ENCODE results near the gene NSMCE1.
A peak's percentile ranks its signal among the peaks of the same experiment; 100 is the strongest.
"Not testable (repeated sequence)": the region's sequence is repeated elsewhere in the genome, so short reads cannot be mapped to it uniquely, and the experiment has no call there.

Gene NSMCE1

DNA sequence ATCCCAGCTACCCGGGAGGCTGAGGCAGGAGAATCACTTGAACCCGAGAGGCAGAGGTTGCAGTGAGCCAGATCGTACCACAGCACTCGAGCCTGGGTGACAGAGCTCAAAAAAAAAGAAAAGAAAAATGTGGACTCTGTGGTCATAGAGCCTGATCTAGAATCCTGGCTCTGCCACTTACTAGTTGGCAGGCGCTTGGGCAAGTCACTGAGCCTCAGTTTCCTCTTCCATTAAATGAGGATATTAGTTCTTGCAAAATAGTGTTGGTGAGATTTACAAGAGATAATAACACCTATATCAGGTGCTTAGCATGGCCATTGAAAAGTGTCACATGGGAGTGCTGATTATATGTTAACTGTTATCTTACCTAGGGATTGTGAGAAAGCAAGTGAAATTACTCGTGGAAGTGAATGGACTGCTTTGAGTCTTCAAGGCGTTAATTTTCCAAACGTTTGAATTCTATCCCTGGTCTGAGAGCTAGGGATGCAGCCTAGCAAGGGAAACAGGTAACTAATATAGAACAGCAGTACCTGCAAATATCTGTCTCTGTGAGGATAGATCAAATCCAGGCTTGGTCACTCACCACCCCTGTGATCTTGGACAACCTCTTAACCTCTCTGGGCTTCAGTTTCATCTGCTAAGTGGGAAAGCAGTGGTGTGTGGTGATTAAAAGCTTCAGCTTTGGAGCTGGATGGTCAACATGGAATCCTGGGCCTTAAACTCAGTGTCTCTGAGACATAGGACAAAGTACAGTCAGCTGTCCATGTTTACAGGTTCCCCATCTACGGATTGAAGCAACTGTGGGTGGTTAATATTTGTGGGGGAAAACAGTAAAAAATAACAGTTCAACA is 953 bp upstream of the NSMCE1 start:
- DNase-seq = peak; percentile 22

DNA sequence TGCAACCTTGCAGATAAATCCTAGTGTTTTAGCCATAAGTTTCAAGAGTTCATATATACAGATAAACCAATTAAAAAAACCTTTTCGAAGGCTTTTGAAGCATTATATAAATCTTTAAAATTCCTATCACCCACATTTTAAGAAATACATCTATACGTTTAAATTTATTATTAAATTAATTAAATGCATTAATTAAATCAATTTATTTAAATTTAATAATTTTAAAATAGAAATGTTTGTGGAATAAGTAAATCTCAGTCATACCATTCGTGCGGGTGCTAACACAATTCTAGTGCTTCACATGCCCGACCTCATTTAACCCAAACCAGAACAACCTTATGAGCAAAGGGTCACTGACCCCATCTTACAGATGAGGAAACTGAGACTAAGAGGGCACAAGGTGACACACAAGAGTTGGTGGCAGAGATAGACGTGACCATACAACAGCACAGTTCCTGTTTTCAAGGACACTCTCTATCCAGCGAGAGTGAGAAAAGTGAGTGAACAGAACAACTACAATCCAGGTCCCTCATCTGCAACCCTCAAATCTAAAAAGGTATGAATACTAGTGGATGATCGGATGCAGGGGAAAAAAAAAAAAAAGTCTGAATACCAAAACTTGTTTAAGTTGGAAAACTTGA is 1.4 kb downstream of the NSMCE1 start:
- no peak for DNase-seq

DNA sequence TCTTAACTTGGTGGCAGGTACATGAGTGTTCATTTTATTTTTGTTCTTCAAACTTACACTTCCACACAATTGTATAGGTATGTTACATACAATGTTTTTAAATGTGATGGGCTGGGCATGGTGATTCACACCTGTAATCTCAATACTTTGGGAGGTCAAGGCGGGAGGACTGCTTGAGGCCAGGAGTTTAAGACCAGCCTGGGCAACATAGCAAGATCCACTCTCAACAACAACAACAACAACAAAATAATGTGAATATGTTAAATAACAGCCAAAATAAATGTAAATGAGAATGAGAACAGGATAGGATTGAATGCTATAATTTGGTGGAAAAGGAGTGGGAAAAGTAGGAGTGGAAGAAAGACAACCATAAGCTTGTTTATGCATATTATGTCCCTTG is 2.6 kb downstream of the NSMCE1 start:
- no peak for DNase-seq

- DNase-seq = no peak
Observed at GRCh38 chr16:27264151-27264550, 4.4 kb downstream of the NSMCE1 start.

GRCh38 chr16:27262904-27263423 is 5.6 kb downstream of the NSMCE1 start:
- DNase-seq = not testable (repeated sequence)

DNA sequence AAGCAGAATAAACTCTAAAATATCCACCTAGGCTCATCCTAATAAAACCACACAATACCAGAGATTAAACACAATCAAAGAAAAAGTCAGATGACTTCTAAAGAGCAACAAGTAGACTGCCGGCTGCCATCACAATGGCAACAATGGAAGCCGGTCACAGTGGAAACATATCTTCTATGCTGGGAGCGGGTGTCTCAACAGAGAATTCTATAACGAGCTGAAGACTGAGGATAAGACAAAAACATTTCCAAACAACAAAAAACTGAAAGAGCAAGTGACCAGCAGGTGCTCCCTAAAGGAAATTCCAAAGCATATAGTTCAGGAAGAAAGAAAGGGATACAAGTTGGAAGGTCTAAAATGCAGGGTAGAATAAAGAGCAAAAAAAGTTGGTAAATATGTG is 8.9 kb downstream of the NSMCE1 start:
- DNase-seq = no peak

- no peak for DNase-seq
Observed at GRCh38 chr16:27258241-27258734, 10.3 kb downstream of the NSMCE1 start.

DNA sequence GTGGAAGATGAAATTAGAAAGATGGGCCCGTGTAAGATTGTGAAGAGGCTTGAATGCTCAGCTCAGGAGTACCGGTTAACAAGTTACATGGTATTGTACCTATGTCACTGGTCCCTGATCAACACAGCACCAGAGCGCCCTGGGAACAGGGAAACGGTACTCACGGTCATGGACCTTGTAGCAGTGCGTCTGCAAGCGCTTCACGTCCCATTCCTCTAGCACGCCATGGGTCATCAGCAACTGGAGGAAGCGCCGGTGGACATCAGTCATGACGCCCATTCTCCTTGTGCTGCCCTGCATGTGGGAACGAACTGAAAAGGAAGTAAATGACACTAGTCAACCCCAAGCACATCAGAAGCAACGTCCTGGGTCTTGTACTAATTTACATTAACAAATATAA is 11.3 kb downstream of the NSMCE1 start:
- DNase-seq = no peak

- no peak for DNase-seq
Observed at GRCh38 chr16:27256861-27257260, 11.7 kb downstream of the NSMCE1 start.

GRCh38 chr16:27254262-27254811 is 14.2 kb downstream of the NSMCE1 start:
- DNase-seq = no peak

- no peak for DNase-seq
Observed at GRCh38 chr16:27253526-27253930, 15.0 kb downstream of the NSMCE1 start.

DNA sequence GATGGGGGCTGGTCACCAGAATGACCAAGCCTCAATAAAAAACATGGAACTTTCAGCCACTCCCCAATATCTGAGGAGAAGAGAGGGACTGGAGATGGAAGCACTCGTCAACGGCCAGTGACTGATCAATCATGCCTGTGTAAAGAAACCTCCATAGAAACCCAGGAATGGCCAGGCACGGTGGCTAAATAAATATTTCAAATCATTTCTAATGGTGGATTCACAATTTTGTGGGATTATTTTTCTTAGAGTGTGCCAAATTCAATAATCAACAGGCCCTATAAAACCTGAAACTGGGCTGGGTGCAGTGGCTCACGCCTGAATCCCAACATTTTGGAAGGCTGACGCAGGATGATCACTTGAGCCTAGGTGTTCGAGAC is 16.4 kb downstream of the NSMCE1 start:
- no peak for DNase-seq

DNA sequence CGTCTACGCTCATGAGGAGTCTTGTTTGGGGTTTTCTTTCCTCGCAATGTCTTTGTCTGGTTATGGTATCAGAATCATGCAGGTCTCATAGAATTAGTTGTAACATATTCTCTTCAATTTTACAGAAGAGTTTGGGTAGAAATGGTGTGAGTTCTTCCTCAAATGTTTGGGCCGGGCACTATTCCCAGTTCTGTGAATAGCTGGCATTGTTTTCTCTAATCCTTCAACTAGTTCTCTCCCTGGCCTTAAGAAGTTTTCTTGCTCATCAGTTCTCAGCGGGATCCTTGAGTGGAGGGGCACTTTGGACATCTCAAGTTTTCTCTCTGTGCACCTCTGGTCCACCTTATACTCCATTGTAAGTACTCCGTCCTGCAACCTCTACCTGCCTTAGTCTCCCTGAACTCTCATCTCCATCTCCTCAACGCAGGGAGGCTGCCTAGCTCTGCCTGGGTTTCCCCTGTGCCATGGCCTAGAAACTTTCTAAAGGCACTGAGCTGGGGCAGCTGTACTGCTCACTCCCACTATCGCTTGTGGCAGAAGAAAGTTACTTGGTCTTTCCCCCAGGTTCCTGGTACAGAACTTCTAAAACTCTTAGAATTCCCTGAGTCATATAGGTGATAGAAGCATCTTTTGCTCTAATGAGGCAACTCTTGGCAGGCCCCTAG is 16.9 kb downstream of the NSMCE1 start:
- DNase-seq = no peak

GRCh38 chr16:27248886-27249285 is 19.7 kb downstream of the NSMCE1 start:
- DNase-seq = not testable (repeated sequence)

GRCh38 chr16:27248036-27248435 is 20.5 kb downstream of the NSMCE1 start:
- DNase-seq = no peak

DNA sequence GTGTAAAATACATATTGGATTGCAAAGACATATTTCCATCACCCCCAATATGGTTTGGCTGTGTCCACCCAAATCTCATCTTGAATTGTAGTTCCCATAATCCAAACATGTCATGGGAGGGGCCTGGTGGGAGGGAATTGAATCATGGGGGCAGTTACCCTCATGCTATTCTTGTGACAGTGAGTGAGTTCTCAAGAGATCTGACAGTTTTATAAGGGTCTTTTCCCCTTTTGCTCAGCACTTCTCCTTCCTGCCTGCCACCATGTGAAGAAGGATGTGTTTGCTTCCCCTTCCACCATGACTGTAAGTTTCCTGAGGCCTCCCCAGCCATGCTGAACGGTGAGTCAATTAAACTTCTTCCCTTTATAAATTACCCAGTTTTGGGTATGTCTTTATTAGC is 21.5 kb downstream of the NSMCE1 start:
- not testable (repeated sequence) for DNase-seq

GRCh38 chr16:27246439-27246838 is 22.1 kb downstream of the NSMCE1 start:
- DNase-seq = no peak

GRCh38 chr16:27245276-27246172 is 23.0 kb downstream of the NSMCE1 start:
- no peak for DNase-seq

DNA sequence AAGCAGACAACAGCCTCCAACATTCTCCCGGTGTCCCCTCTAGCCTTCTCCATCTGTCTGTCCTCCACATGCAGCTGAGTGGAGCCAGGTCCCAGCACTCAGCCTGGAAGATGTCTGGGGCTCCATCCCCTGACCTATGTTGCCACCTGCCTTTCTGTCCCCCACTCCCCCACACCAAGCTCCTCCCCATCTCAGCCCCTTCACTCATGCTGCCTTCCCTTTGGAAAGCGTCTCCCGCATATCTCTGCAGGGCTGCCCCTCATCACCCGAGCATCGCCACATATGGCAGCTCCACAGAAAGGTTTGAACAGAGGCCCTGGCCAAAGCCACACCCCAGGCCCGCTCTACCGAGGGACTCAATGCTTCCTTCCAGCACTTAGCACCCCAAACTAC is 24.2 kb downstream of the NSMCE1 start:
- no peak for DNase-seq

DNA sequence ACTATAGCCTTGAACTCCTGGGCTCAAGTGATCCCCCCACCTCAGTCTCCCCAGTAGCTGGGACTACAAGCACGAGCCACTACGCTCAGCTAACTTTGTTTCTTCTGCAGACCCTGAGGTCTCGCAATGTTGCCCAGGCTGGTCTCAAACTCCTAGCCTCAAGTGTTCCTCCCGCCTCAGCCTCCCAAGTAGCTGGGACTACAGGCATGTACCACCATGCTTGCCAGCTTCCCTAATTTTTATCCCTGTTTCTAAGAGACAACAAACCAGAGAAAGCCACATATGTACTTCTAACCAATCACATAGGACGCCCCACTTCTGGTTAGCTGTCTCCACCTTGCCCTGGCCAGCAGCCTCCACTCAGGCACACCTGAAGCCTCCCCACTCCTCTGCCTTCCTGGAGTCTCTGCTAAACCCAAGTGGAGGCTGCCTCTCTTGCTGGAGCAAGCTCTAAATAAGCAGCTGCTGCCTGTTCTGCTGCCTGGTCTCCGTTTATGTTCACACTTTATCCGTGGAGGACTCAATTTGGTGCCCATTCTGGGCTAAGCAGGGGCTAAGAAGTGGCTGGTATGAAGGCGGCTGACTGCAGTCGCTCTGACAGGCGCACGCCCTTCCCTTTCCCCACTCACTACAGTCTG is 24.7 kb downstream of the NSMCE1 start:
- DNase-seq = no peak

DNA sequence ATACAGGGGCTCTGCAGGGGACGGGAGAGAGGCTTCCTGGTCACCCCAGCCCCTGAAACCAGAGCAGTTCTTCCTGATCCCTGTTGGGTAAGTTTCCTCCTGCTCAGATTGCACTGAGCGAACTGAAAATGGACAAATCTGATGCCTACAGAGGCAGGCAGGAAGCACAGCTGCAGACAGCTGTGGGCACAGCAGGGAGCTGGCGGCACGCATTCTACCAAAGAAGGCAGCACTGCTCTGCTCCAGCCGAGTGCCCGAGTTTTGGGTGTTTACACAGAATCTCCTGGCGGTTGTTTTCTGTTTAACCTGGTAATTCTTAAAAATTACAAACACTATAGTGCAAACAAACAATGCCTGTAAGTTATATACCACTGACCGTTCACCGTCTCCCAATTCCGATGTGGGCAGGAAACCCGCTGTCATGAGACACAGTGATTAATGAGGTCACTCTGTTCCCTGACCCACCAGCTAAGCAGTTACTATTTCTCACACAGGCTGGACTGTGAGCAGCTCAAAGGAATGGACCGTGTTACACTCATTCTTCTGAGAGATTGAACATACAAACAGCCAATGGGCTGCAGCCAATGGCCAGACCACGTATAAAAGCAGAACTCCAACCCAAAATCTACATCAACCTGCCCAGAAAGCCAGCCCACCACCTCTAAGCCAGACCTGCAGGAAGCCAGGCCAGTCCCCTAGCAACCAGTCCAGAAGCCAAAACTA is 25.5 kb downstream of the NSMCE1 start:
- peak; percentile 60 for DNase-seq

All from NCI-H510A treated with DMSO at 0.1 percent for 48 hours (cell line).